ENCODE measurements around the gene PPP1R3C.

DNA sequence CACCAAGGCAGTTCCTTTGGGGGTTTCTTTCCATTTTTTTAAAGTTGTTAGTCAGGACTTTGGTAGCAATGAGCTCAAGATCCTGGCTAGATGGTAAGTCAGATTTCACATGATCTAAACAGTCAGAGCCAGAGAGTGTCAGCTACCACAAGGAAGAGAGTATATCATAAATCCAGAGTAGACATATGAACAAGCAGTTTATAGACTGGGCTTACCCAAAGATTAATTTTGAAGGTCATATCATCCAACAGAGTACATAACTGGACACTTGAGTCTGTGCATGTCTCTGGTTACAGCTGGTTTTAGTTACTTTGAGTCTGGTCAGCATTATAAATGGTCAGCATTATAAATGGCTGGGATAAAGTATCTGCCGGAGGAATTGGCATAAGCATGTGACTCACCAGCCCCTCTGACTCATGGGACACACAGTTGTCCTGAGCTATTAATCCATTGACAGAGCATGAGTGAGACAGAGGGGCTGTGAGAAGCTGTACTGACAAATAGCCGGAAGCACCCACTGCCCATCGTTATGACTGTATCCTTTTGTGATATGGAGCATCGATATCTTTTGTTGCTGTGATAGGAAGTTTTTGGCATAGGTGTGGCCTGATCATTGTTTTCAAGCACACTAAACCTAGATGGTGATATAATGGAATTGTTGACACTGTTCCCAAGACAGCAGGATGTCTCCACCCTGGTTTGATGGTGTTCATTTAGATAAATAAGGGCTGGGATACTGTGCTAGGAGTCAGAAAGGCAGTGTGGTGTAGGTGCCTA, 19.3 kb downstream of the PPP1R3C start:
- TF ChIP-seq, protein P1, sequence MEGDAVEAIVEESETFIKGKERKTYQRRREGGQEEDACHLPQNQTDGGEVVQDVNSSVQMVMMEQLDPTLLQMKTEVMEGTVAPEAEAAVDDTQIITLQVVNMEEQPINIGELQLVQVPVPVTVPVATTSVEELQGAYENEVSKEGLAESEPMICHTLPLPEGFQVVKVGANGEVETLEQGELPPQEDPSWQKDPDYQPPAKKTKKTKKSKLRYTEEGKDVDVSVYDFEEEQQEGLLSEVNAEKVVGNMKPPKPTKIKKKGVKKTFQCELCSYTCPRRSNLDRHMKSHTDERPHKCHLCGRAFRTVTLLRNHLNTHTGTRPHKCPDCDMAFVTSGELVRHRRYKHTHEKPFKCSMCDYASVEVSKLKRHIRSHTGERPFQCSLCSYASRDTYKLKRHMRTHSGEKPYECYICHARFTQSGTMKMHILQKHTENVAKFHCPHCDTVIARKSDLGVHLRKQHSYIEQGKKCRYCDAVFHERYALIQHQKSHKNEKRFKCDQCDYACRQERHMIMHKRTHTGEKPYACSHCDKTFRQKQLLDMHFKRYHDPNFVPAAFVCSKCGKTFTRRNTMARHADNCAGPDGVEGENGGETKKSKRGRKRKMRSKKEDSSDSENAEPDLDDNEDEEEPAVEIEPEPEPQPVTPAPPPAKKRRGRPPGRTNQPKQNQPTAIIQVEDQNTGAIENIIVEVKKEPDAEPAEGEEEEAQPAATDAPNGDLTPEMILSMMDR (IDR thresholded peaks at IDR 0.05) = no peak
- no peak for TF ChIP-seq POLR2A (IDR thresholded peaks at IDR 0.05)

All from lower leg skin (tissue), 3 donors.